ENCODE measurements around the gene FARSB. TPM values are rescaled to one million over a fixed set of nuclear protein-coding genes. Genes with fewer than 3 reads are reported as not detected.

The FARSB gene
- total RNA-seq, 4 donors from 2014 or later, result 9.7 to 26.8 (median 20.9) TPM

DNA sequence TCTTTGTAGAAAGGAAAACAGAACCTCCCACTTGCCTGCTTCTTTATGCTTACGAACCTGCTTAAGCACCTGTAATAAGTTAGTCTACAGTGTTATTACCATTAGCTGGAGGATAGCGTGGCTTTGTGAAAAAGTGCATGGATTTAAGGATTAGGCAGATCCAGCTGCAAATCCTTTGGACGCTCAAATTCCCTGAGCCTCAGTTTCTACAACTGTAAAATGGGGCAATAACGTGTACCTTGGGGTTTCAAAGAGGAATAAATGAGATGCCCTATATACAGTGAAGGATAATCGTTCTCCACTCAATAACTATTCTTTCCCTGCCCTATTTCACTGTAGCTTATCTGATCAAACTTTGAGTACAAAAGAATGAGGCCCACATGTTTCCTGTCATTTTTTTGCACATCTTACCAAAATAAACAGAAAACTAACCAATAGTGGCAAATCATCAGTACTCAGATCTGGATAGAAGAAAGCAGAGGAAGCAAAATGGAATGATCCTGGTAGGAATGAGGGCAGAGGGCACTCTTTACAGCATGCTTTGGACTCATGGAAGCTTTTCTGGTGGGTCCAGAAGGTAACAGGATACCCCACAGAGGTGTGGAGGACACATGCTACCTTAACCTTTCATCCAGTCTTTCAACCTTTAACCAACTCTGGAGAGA, 30.3 kb upstream of the FARSB start:
- no peaks in the 10 kb centered on the region for H3K9me3 ChIP-seq
- no peak for TF ChIP-seq POLR2A (IDR thresholded peaks at IDR 0.05)
- TF ChIP-seq, protein P1, sequence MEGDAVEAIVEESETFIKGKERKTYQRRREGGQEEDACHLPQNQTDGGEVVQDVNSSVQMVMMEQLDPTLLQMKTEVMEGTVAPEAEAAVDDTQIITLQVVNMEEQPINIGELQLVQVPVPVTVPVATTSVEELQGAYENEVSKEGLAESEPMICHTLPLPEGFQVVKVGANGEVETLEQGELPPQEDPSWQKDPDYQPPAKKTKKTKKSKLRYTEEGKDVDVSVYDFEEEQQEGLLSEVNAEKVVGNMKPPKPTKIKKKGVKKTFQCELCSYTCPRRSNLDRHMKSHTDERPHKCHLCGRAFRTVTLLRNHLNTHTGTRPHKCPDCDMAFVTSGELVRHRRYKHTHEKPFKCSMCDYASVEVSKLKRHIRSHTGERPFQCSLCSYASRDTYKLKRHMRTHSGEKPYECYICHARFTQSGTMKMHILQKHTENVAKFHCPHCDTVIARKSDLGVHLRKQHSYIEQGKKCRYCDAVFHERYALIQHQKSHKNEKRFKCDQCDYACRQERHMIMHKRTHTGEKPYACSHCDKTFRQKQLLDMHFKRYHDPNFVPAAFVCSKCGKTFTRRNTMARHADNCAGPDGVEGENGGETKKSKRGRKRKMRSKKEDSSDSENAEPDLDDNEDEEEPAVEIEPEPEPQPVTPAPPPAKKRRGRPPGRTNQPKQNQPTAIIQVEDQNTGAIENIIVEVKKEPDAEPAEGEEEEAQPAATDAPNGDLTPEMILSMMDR (IDR thresholded peaks at IDR 0.05), result no peak
- WGBS, 2 donors, result 46 to 65% methylated on average over 5 of the region's 5 CpGs
- peaks cover 0 to 9% (median 0%) of the 10 kb centered on the region in 4 donors for H3K27me3 ChIP-seq
- H3K4me1 ChIP-seq, result no peaks in the 10 kb centered on the region
- H3K4me3 ChIP-seq, result no peak overlapping the region
- no peak for DNase-seq
- no peaks in the 10 kb centered on the region for H3K36me3 ChIP-seq
- intact Hi-C loops (cut with DNase I), result no loop called here
- H3K27ac ChIP-seq, result no peak overlapping the region

DNA sequence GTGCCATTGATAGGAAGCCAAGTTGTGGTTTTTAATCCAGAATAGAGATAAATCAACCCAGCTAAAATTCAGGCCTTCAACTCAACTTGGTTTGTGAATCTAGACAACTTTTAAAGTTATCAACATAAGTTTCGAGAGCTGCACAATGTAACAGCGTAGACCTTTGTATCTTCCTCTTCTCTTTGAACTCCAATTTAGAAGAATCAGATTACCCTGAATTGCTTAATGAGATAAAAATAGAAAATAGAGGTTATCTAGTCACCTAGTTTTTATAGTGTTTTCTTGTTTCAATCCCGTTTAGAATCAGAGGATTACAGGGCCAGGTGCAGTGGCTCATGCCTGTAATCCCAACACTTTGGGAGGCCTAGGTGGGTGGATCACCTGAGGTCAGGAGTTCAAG, 27.9 kb upstream of the FARSB start:
- no peaks in the 10 kb centered on the region for H3K36me3 ChIP-seq
- H3K9me3 ChIP-seq, result no peaks in the 10 kb centered on the region
- intact Hi-C loops (cut with DNase I), result no loop called here
- DNase-seq, result no peak
- 71 to 81% methylated on average over 3 of the region's 3 CpGs for WGBS, 2 donors
- H3K27ac ChIP-seq, result no peak overlapping the region
- TF ChIP-seq, protein P1 (IDR thresholded peaks at IDR 0.05), result no peak
- TF ChIP-seq POLR2A (IDR thresholded peaks at IDR 0.05), result no peak
- peaks cover 0 to 14% (median 0%) of the 10 kb centered on the region in 4 donors for H3K27me3 ChIP-seq
- H3K4me1 ChIP-seq, result no peaks in the 10 kb centered on the region
- no peak overlapping the region for H3K4me3 ChIP-seq

DNA sequence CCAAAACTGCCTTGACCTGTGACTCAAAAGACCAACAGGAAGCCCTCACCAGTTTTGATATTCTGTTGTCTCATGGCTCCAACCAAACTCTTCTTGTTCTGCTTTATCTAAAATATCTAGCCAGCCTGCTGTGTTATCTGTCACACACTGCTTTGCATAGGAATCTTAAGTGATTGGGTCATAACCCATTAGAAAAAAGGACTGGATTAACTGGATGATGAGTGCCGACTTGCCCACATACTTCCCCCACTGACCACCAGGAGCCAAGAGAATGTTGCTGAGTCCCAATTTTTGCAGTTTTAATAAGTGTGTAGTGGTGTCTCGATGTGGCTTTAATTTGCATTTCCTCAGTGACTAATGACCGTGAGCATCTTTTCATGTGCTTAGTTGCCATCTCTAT, 22.1 kb upstream of the FARSB start:
- intact Hi-C loops (cut with DNase I), result no loop called here
- no peak overlapping the region for H3K27ac ChIP-seq
- H3K4me1 ChIP-seq, result no peaks in the 10 kb centered on the region
- H3K4me3 ChIP-seq, result no peak overlapping the region
- no peak for DNase-seq
- H3K27me3 ChIP-seq, result peaks cover 0 to 33% (median 0%) of the 10 kb centered on the region in 4 donors
- no peaks in the 10 kb centered on the region for H3K36me3 ChIP-seq
- no peak for TF ChIP-seq POLR2A (IDR thresholded peaks at IDR 0.05)
- TF ChIP-seq, protein P1 (IDR thresholded peaks at IDR 0.05), result peak in 1 of 6 experiments; percentile 9
- WGBS, 2 donors, result 52 to 64% methylated on average over 3 of the region's 3 CpGs
- no peaks in the 10 kb centered on the region for H3K9me3 ChIP-seq

DNA sequence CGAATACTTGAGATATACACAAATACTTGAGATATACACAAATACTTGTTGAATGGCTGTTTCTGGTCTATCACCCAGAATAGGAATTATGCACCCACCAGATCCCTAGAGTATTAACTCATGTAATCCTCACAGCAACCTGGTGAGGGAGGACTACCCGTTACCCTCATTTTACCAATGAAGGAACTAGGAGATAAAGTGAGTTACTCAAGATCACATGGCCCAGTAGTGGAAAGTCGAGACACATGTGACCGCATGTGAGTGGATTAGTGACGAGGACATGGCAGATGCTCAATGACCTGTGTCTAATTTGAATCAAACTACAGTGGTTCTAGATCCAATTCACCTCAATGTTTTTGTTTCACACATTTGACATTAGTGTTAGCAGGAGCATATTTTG, 18.0 kb upstream of the FARSB start:
- Histone ChIP-seq H3K4me1 (peaks cover 7 to 20% (median 13%) of the 10 kb centered on the region in 3 donors), H3K27ac (no peak overlapping the region), H3K36me3 (no peaks in the 10 kb centered on the region), H3K27me3 (peaks cover 0 to 42% (median 0%) of the 10 kb centered on the region in 4 donors), H3K4me3 (no peak overlapping the region), H3K9me3 (no peaks in the 10 kb centered on the region)
- no peak for TF ChIP-seq POLR2A (IDR thresholded peaks at IDR 0.05)
- 79 to 89% methylated on average over 5 of the region's 5 CpGs for WGBS, 2 donors
- no peak for DNase-seq
- intact Hi-C loops (cut with DNase I), result no loop called here

DNA sequence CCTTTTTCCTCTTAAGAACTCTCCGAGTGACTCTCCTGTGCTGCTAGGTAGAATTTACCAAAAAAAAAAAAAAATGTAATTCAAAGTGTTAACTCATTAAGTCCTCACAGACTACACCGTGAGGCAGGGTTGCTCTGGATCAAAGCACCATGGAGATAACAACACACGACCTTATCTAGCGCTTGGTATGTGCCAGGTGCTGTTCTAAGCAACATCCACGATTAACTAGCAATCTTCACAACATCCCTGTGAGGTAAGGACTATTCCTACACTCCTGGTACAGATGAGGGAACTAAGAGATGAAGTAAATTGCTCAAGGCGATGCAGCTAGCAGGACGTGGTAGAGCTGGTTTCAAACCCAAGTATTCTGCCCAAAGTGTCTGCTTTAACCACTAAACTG, 17.4 kb upstream of the FARSB start:
- no peak for DNase-seq
- no peak overlapping the region for H3K4me3 ChIP-seq
- H3K27me3 ChIP-seq, result peaks cover 0 to 37% (median 0%) of the 10 kb centered on the region in 4 donors
- intact Hi-C loops (cut with DNase I), result no loop called here
- H3K4me1 ChIP-seq, result peaks cover 7 to 20% (median 13%) of the 10 kb centered on the region in 3 donors
- H3K9me3 ChIP-seq, result no peaks in the 10 kb centered on the region
- no peaks in the 10 kb centered on the region for H3K36me3 ChIP-seq
- 70 to 75% methylated on average over 7 of the region's 7 CpGs for WGBS, 2 donors
- H3K27ac ChIP-seq, result no peak overlapping the region
- TF ChIP-seq, protein P1 (IDR thresholded peaks at IDR 0.05), result no peak
- TF ChIP-seq POLR2A (IDR thresholded peaks at IDR 0.05), result no peak
